Right hindlimb (tissue), 1 donor: ENCODE results near the gene FKBP5.
A peak's percentile ranks its signal among the peaks of the same experiment; 100 is the strongest.

Source experiments
- DNase-seq: peaks from one replicate; pipeline ENCODE4 v3.0.0-alpha.2; 2018

Gene FKBP5

GRCh38 chr6:35688605-35689322 lies at the start of gene FKBP5:
TSS of gene FKBP5 (minus strand) at chr6:35688915. CDS start at chr6:35642824, 46,091 bp downstream.
- peak; percentile 93 for DNase-seq

DNA sequence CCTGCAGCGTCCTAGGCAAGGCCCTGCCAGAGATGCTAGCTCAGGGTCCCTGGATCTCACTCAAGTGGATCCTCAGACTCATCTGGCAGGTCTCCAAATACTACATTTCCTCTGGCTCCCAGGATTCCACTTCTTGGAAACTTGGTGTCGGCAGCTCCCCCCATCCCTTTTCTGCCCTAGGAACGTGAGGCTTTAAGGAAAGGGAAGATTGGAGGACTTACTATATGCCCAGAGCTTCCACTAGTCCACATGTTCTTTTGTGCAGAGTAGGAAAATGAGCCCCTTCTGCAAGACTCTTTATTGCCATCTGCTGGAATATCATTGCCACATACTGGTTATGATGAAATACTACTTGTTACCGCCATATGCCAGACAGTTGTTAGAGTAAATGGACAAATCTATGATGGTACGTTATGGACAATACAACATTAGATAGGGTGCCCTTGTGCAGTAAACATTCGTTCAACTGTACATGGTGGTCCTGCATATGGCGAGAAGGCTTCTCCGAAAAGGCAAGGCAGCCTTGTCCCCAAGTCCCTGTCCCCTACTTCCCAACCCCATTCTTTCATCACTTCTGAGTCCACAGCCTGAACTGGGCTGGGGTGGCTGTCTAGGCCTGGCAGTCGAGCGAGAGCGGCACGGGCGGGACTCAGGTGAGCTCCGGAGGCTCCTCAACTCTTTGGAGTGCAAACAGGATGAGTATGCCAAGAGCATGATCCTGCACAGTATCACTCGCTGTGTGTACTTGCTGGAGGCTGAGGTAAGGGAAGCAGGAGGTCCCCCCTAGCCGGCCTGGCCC lies 48.9 kb upstream of the FKBP5 start:
- DNase-seq = no peak

- no peak for DNase-seq
Observed at GRCh38 chr6:35736982-35737412, 48.3 kb upstream of the FKBP5 start, which contains the start of gene ARMC12. TSS of gene ARMC12 (plus strand) at chr6:35737032. CDS start at chr6:35737109, 77 bp downstream.

- DNase-seq = peak; percentile 83
Observed at GRCh38 chr6:35736253-35736894, 47.7 kb upstream of the FKBP5 start.

DNA sequence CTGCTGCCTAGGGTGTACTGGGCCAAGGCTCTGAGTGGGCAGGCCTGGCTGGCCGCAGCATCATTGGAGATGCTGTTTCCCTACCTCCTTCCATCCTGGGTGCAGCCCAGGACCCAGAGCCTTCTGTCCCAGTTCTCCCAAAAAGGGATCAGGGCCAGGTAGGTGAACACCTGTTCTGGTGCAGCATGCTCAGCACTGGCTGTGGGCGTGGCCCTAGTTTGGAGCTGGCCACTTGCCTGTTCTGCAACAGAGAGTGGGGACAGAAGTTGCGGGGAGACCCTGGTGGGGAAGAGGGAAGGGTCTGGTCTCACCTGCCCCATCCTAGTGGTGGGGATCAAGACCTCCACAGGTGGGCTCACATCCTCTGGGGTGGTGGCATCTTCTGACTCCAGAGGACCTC lies 46.7 kb upstream of the FKBP5 start:
- DNase-seq = no peak

DNA sequence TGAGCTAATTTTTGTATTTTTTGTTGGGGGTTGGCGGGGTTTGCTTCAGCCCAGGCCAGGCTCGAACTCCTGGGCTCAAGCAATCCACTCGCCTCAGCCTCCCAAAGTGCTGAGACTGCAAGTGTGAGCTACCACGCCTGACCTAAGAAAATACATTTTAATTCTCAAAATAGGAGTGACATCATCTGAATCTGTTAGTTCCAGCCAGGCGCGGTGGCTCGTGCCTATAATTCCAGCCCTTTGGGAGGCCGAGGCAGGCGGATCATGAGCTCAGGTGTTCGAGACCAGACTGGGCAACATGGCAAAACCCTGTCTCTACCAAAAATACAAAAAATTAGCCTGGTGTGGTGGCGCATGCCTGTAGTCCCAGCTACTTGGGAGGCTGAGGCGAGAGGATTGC lies 45.6 kb upstream of the FKBP5 start:
- DNase-seq = peak; percentile 12

GRCh38 chr6:35733633-35734032 lies 44.9 kb upstream of the FKBP5 start:
- DNase-seq = no peak

DNA sequence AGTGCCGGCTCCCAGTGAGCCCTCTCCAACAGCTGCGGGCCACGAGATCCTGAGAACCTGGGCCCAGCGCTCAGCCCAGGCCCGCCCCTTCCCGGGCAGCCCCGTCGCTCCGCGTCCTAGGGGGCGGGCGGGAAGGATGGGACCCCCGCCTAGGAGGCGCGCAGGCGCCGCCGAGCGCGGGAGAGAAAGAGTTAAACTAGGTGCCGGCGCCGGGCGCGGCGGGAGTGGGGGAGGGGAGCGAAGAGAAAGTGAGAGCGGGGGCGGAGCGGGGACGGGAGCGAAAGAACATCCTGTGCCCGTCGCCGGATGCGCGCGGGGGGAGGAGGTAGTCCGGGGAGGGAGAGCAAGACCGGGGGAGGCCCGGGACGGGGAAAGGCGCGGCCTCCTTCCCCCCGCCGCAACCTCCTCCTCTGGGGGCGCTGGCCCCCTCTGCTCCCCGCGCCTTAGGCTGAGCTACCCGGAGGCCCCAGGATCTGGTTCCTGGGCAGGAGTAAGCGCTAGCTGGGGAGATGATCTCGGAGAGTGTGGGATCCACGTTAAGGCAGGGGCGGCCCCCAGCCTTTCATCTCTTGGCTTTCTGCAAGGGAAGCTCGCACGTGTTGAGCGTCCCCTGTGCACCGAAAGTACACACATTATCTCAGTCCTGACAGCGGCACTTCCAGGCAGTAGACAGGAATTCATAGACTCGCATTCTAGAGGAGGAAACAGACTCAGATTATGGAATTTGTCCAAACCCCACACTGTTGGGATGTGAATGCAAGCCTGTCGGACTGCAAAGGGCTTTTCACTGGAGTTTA lies 43.2 kb upstream of the FKBP5 start:
- DNase-seq = peak; percentile 97

DNA sequence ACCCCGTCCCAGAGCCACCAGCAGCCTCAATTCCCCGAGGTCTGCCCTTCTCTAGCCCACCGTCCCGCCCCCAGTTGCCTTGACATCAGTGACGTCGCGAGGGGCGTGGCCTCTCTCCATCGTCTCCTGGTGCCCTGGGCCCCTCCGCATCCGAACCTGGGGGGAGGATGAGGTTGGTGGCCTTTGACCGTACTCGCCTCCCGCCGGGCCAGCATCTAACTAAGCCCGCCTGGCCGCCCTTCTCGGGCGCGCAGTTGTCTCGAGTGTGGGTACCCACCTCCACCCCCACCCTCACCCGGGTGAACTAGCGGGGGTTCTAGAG lies 42.7 kb upstream of the FKBP5 start:
- DNase-seq = peak; percentile 95

GRCh38 chr6:35730745-35731413 lies 42.2 kb upstream of the FKBP5 start:
- no peak for DNase-seq

GRCh38 chr6:35729722-35730121 lies 41.0 kb upstream of the FKBP5 start:
- DNase-seq = no peak

GRCh38 chr6:35728683-35729678 lies 40.3 kb upstream of the FKBP5 start:
- no peak for DNase-seq

- peak; percentile 96 for DNase-seq
Observed at GRCh38 chr6:35727935-35728682, 39.4 kb upstream of the FKBP5 start.

DNA sequence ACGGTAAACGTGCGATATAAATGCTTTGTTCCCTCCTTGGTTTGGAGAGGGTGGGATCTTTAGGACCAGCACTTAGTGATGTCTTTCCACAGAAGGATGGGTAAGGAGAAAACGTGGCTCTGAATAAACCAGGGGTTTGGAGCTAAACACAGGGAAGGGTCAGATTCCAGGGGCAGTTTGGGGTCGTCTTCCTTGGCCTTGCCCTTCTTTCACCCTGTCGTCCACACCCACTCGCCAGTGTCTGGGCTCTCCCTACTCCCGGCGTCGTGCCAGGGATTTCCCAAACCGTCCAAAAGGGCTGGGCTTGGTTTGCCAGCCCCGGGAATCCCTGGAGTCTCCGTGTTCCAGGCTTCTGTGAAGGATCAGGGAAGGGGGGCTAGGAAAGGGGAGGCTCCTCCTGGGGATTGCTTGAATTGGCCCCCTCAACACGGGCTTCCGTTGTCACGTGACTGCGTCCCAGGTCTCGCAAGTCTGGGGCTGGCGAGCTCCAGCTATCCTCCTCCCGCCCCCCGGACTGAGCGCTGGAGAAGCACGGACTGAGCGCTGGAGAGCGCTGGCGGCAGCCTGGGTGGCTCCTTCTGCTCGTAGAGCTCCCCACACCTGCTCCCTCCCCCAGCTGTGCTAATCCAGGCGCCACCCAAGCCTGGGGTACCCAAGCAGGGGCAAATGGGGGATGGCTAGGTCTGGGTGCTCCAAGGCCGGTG lies 38.7 kb upstream of the FKBP5 start:
- DNase-seq = peak; percentile 92

GRCh38 chr6:35725721-35726438 lies 37.2 kb upstream of the FKBP5 start:
- no peak for DNase-seq

DNA sequence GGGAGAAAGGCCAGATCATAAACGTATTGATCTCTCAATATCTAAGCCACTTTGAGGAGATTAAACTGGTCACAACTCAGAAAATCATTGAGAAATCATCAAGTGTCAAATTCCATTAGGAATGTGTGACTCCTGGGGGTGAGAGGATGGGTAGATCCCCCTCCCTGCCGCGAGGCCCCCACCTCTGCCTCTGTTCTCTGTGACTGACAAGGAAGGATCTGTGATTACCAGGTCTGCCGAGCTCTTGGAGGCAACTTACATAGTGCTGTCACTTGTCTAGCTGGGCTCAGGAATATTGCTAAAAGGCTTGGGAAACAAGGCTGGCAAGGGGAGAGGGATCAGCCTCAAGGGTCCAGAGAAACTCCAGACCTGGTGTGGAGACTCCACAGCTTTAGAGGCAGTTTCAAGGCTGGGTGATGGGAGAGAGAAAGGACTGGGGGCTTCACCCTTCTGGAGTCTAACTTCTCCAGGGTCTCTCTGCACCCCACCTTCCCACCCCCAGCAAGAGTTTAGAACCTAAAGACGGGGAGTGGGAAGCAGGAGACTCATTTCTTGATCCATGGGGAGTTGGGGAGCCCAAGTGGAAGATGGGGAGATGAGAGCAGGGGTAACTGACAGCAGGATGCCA lies 36.5 kb upstream of the FKBP5 start:
- DNase-seq = no peak

GRCh38 chr6:35724471-35724870 lies 35.8 kb upstream of the FKBP5 start:
- DNase-seq = no peak

- no peak for DNase-seq
Observed at GRCh38 chr6:35724059-35724458, 35.3 kb upstream of the FKBP5 start.
